ENCODE data around the gene TENM4.

- TF ChIP-seq CTCF (IDR thresholded peaks at IDR 0.05) (no peak), POLR2A (IDR thresholded peaks at IDR 0.05) (no peak)
Observed at GRCh38 chr11:78845496-78845895, 595.3 kb downstream of the TENM4 start.
